Stimulated activated CD8-positive, alpha-beta memory T cell treated with anti-CD3 and anti-CD28 coated beads, Interleukin-12 subunit alpha, Interleukin-12 subunit beta, amount 100 ng/mL, for 24 hours (primary cell): ENCODE results near the gene WNT5A.

Experiments
- DNase-seq: peaks from one replicate; pipeline ENCODE4 v3.0.0-alpha.2; 2020; ENCODE audit errors: extremely low read depth

The WNT5A gene

GRCh38 chr3:55486857-55487380, at the start of gene WNT5A:
Gene WNT5A, minus strand, starts transcription at chr3:55487306. Its CDS starts 321 bp downstream, at chr3:55486985.
- no peak for DNase-seq

GRCh38 chr3:55534876-55535275, 47.8 kb upstream of the WNT5A start:
- no peak for DNase-seq

GRCh38 chr3:55532806-55533205, 45.7 kb upstream of the WNT5A start:
- no peak for DNase-seq

GRCh38 chr3:55531321-55531720, 44.2 kb upstream of the WNT5A start:
- no peak for DNase-seq

GRCh38 chr3:55527361-55527760, 40.3 kb upstream of the WNT5A start:
- no peak for DNase-seq

- no peak for DNase-seq
These were observed 39.4 kb upstream of the WNT5A start for GRCh38 chr3:55526332-55527030.

- no peak for DNase-seq
These were observed 38.3 kb upstream of the WNT5A start for GRCh38 chr3:55525436-55525835.

- DNase-seq, result no peak
These were observed 37.6 kb upstream of the WNT5A start for GRCh38 chr3:55524565-55525244.

GRCh38 chr3:55523471-55523870, 36.4 kb upstream of the WNT5A start:
- no peak for DNase-seq

- DNase-seq, result no peak
These were observed 34.8 kb upstream of the WNT5A start for GRCh38 chr3:55521738-55522421.

GRCh38 chr3:55521064-55521737, 34.1 kb upstream of the WNT5A start:
- no peak for DNase-seq

- DNase-seq, result no peak
These were observed 31.9 kb upstream of the WNT5A start for GRCh38 chr3:55519019-55519418.

- no peak for DNase-seq
These were observed 31.3 kb upstream of the WNT5A start for GRCh38 chr3:55518451-55518850.

GRCh38 chr3:55516392-55517030, 29.4 kb upstream of the WNT5A start:
- no peak for DNase-seq

- no peak for DNase-seq
These were observed 28.6 kb upstream of the WNT5A start for GRCh38 chr3:55515550-55516246.

GRCh38 chr3:55514962-55515361, 27.9 kb upstream of the WNT5A start:
- DNase-seq, result no peak

GRCh38 chr3:55512571-55513343, 25.7 kb upstream of the WNT5A start:
- no peak for DNase-seq

GRCh38 chr3:55511895-55512570, 24.9 kb upstream of the WNT5A start:
- no peak for DNase-seq

GRCh38 chr3:55508335-55508734, 21.2 kb upstream of the WNT5A start:
- no peak for DNase-seq

GRCh38 chr3:55507808-55508207, 20.7 kb upstream of the WNT5A start:
- no peak for DNase-seq
